Keratinocyte (primary cell): Measurements from ENCODE around the gene ERC2.

Experiments
- CTCF ChIP-seq, 3 experiments: IDR thresholded peaks in 1 of 3; conservative IDR thresholded peaks in 1 of 3; optimal IDR thresholded peaks in 1 of 3; 2 replicates in 2 of 3; 3 replicates in 1 of 3; pipeline versions ENCODE3 to v1.5.1; 2011; ENCODE audit warnings: low read length in 3 of 3, mild to moderate bottlenecking in 3 of 3, moderate library complexity in 2 of 3, control low read depth in 1 of 3, inconsistent platforms in 1 of 3; ENCODE audit not compliant: insufficient read depth in 2 of 3; ENCODE audit errors: extremely low read depth in 1 of 3
- EZH2 ChIP-seq: IDR thresholded peaks from one replicate; pipeline ENCODE4 v1.6.1; 2012; ENCODE audit warnings: inconsistent platforms, mild to moderate bottlenecking, low read length, moderate library complexity

GRCh38 chr3:55605443-55606236, 862.6 kb downstream of the ERC2 start:
- no peak for TF ChIP-seq CTCF (optimal IDR thresholded peaks at IDR 0.05 in 1 of 3, IDR thresholded peaks at IDR 0.05 in 1 of 3, conservative IDR thresholded peaks at IDR 0.05 in 1 of 3; ENCODE audit: extremely low read depth in 1 of 3, insufficient read depth in 2 of 3, low read length in 3 of 3)
- no peak for TF ChIP-seq EZH2
